ENCODE data around the gene RANBP1. TPM values are rescaled to one million over a fixed set of nuclear protein-coding genes. Genes with fewer than 3 reads are reported as not detected.

RANBP1 gene
- total and polyA plus RNA-seq, 2 of the 13 experiments (the other 11 are each of a cell fraction or from before 2014, with no cell fraction given) = 181 to 492 TPM

DNA sequence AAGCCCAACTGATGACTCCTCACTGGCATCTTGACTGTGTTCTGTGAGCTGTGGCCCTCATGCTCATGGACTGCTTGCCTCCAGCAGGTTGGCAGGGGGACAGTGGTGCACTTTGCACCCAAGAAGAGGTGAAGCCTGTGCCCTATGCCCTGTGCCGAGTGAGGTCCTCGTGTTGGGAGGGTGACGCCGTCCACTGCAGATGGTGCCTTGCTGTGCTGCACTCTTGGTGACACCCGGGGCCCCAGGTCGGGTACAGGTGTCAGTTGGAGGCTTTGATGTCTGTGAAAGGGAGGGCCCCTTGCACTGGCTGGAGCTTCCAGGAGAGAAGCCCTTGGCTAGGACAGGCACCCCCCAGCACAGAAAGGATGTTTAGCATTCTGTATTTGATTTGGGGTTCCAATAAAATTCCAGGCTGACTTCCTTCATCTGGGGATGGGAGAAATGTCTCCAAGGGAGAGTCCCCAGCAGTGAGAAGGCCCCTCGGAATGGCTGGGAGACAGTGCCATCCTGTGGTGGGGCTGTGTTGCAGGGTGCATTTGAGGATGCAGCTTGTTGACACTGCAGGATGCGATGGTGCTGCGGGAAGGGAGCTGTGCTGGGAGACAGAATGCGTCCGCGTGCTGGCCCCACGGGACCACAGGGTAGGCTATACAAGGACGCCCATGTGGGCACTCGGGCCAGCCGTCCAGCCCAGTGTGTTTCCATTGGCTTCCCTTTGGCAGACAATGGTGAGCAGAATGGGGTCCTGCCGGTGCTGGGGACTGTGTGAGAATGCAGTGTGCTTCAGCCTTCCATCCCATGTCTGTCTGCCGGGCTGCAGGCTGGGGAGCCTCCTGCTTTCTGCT is 13.2 kb downstream of the RANBP1 start (continued):
- TF ChIP-seq, protein P1, sequence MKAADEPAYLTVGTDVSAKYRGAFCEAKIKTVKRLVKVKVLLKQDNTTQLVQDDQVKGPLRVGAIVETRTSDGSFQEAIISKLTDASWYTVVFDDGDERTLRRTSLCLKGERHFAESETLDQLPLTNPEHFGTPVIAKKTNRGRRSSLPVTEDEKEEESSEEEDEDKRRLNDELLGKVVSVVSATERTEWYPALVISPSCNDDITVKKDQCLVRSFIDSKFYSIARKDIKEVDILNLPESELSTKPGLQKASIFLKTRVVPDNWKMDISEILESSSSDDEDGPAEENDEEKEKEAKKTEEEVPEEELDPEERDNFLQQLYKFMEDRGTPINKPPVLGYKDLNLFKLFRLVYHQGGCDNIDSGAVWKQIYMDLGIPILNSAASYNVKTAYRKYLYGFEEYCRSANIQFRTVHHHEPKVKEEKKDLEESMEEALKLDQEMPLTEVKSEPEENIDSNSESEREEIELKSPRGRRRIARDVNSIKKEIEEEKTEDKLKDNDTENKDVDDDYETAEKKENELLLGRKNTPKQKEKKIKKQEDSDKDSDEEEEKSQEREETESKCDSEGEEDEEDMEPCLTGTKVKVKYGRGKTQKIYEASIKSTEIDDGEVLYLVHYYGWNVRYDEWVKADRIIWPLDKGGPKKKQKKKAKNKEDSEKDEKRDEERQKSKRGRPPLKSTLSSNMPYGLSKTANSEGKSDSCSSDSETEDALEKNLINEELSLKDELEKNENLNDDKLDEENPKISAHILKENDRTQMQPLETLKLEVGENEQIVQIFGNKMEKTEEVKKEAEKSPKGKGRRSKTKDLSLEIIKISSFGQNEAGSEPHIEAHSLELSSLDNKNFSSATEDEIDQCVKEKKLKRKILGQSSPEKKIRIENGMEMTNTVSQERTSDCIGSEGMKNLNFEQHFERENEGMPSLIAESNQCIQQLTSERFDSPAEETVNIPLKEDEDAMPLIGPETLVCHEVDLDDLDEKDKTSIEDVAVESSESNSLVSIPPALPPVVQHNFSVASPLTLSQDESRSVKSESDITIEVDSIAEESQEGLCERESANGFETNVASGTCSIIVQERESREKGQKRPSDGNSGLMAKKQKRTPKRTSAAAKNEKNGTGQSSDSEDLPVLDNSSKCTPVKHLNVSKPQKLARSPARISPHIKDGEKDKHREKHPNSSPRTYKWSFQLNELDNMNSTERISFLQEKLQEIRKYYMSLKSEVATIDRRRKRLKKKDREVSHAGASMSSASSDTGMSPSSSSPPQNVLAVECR (CRISPR knock-in tag; IDR thresholded peaks at IDR 0.05; ENCODE audit: borderline replicate concordance) = peak; percentile 66; the same call in 1 of the 2 replicates
- TF ChIP-seq, protein P2, sequence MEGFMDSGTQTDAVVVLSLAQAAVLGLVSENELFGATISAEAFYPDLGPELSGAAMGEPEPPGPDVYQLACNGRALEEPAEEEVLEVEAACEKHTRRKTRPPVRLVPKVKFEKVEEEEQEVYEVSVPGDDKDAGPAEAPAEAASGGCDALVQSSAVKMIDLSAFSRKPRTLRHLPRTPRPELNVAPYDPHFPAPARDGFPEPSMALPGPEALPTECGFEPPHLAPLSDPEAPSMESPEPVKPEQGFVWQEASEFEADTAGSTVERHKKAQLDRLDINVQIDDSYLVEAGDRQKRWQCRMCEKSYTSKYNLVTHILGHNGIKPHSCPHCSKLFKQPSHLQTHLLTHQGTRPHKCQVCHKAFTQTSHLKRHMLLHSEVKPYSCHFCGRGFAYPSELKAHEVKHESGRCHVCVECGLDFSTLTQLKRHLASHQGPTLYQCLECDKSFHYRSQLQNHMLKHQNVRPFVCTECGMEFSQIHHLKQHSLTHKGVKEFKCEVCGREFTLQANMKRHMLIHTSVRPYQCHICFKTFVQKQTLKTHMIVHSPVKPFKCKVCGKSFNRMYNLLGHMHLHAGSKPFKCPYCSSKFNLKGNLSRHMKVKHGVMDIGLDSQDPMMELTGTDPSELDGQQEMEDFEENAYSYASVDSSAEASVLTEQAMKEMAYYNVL (CRISPR knock-in tag; IDR thresholded peaks at IDR 0.05; ENCODE audit: borderline replicate concordance) = 0 out of 2 replicates have a peak, but pooled peaks have one; percentile 57
- TF ChIP-seq, protein P3, sequence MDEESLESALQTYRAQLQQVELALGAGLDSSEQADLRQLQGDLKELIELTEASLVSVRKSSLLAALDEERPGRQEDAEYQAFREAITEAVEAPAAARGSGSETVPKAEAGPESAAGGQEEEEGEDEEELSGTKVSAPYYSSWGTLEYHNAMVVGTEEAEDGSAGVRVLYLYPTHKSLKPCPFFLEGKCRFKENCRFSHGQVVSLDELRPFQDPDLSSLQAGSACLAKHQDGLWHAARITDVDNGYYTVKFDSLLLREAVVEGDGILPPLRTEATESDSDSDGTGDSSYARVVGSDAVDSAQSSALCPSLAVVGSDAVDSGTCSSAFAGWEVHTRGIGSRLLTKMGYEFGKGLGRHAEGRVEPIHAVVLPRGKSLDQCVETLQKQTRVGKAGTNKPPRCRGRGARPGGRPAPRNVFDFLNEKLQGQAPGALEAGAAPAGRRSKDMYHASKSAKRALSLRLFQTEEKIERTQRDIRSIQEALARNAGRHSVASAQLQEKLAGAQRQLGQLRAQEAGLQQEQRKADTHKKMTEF (CRISPR knock-in tag; IDR thresholded peaks at IDR 0.05) = peak; percentile 53; the same call in 1 of the 2 replicates
- TF ChIP-seq KLF15 (CRISPR knock-in tag; IDR thresholded peaks at IDR 0.05; ENCODE audit: borderline replicate concordance) = no peak
- TF ChIP-seq, protein P4, sequence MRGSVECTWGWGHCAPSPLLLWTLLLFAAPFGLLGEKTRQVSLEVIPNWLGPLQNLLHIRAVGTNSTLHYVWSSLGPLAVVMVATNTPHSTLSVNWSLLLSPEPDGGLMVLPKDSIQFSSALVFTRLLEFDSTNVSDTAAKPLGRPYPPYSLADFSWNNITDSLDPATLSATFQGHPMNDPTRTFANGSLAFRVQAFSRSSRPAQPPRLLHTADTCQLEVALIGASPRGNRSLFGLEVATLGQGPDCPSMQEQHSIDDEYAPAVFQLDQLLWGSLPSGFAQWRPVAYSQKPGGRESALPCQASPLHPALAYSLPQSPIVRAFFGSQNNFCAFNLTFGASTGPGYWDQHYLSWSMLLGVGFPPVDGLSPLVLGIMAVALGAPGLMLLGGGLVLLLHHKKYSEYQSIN (CRISPR knock-in tag; IDR thresholded peaks at IDR 0.05; ENCODE audit: borderline replicate concordance) = no peak
- TF ChIP-seq NCOR1 (IDR thresholded peaks at IDR 0.05; ENCODE audit: borderline replicate concordance, low read length) = peak; percentile 45; the same call in 1 of the 2 replicates
- TF ChIP-seq, protein P5, sequence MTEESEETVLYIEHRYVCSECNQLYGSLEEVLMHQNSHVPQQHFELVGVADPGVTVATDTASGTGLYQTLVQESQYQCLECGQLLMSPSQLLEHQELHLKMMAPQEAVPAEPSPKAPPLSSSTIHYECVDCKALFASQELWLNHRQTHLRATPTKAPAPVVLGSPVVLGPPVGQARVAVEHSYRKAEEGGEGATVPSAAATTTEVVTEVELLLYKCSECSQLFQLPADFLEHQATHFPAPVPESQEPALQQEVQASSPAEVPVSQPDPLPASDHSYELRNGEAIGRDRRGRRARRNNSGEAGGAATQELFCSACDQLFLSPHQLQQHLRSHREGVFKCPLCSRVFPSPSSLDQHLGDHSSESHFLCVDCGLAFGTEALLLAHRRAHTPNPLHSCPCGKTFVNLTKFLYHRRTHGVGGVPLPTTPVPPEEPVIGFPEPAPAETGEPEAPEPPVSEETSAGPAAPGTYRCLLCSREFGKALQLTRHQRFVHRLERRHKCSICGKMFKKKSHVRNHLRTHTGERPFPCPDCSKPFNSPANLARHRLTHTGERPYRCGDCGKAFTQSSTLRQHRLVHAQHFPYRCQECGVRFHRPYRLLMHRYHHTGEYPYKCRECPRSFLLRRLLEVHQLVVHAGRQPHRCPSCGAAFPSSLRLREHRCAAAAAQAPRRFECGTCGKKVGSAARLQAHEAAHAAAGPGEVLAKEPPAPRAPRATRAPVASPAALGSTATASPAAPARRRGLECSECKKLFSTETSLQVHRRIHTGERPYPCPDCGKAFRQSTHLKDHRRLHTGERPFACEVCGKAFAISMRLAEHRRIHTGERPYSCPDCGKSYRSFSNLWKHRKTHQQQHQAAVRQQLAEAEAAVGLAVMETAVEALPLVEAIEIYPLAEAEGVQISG (CRISPR knock-in tag; IDR thresholded peaks at IDR 0.05) = 0 out of 2 replicates have a peak, but pooled peaks have one; percentile 37
- TF ChIP-seq BHLHE40 (IDR thresholded peaks at IDR 0.05; ENCODE audit: low read length) = no peak; the same call in 1 of the 2 replicates
- TF ChIP-seq CBX5 (CRISPR knock-in tag; IDR thresholded peaks at IDR 0.05; ENCODE audit: borderline replicate concordance) = no peak
- TF ChIP-seq GATAD1 (CRISPR knock-in tag; IDR thresholded peaks at IDR 0.05) = no peak
- TF ChIP-seq ZNF737 (CRISPR knock-in tag; IDR thresholded peaks at IDR 0.05; ENCODE audit: borderline replicate concordance) = no peak
- TF ChIP-seq NONO (IDR thresholded peaks at IDR 0.05) = no peak
- 0 out of 2 replicates have a peak, but pooled peaks have one; percentile 38 for TF ChIP-seq NONO (CRISPR knock-in tag; conservative IDR thresholded peaks at IDR 0.05)
- no peak for TF ChIP-seq JDP2 (CRISPR knock-in tag; IDR thresholded peaks at IDR 0.05; ENCODE audit: borderline replicate concordance)
- peak; percentile 25; the same call in 1 of the 2 replicates for TF ChIP-seq NR2F2 (IDR thresholded peaks at IDR 0.05; ENCODE audit: borderline replicate concordance, low read depth)
- TF ChIP-seq HNRNPL (IDR thresholded peaks at IDR 0.05; ENCODE audit: low read depth, low read length) = 0 out of 2 replicates have a peak, but pooled peaks have one; percentile 56
